Activated CD4-positive, alpha-beta T cell treated with anti-CD3 and anti-CD28 coated beads, Interleukin-2, amount 10 ng/mL, durations not matched to agents 7 days and 5 days (primary cell): ENCODE data around the gene SDCCAG8. TPM values are rescaled to one million over a fixed set of nuclear protein-coding genes. Genes with fewer than 3 reads are reported as not detected.

Source experiments
- CTCF ChIA-PET: fragments of 350-600 bp; sonication (Branson Sonifier 250); formaldehyde crosslinking; loops from one replicate; lab custom pipeline; 2021; ENCODE audit warnings: antibody characterized with exemption; lab: Charles Lee
- POLR2A ChIA-PET: fragments of 350-600 bp; sonication (Branson Sonifier 250); formaldehyde crosslinking; loops from one replicate; lab custom pipeline; 2021; ENCODE audit warnings: antibody characterized with exemption; lab: Charles Lee
- DNase-seq: peaks from one replicate; pipeline ENCODE4 v3.0.0-alpha.2; 2020
- H3K27ac Mint-ChIP-seq: one replicate; pipeline ENCODE4 v1.8.0; 2021; ENCODE audit warnings: mild to moderate bottlenecking, moderate library complexity, mixed read lengths
- H3K27me3 Mint-ChIP-seq: one replicate; pipeline ENCODE4 v1.8.0; 2021; ENCODE audit warnings: mixed read lengths
- H3K36me3 Mint-ChIP-seq: one replicate; pipeline ENCODE4 v1.8.0; 2021; ENCODE audit warnings: low read depth, mixed read lengths
- H3K4me1 Mint-ChIP-seq: one replicate; pipeline ENCODE4 v1.8.0; 2021; ENCODE audit warnings: mixed read lengths
- H3K4me3 Mint-ChIP-seq: one replicate; pipeline ENCODE4 v1.8.0; 2021; ENCODE audit warnings: mild to moderate bottlenecking, moderate library complexity, mixed read lengths
- H3K9me3 Mint-ChIP-seq: one replicate; pipeline ENCODE4 v1.8.0; 2021; ENCODE audit warnings: mixed read lengths
- total RNA-seq, 2 experiments: library from RNA; stranded (reverse); gene quantifications; one replicate each; pipeline ENCODE4 v1.2.3, GENCODE V29; 2021

Gene SDCCAG8
- total RNA-seq, 2 experiments from 2014 or later = 23.8 to 26.4 TPM

DNA sequence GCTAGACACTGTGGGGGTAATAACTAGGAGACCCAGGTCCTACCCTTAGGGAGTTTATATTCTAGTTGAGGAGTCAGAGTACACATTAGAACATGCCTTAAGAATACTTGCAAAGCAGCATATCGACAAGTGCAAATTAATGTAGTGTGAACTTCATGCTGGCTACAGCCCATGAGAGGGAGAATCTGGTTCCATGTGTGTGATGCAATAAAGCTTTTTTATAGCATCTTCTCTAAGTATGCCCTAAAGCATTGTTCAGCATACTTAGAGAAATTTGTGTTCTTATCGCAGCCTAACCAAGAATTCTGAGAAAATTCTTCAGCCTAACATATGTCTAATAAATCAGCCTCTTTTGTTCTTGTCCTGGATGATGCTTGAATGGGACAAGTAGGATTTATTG lies 95.5 kb downstream of the SDCCAG8 start:
- Mint-ChIP-seq H3K4me1 (peaks cover 21% of the 10 kb centered on the region), H3K4me3 (no peak overlapping the region), H3K36me3 (peaks cover 13% of the 10 kb centered on the region), H3K9me3 (no peaks in the 10 kb centered on the region), H3K27me3 (no peaks in the 10 kb centered on the region), H3K27ac (no peak overlapping the region)
- ChIA-PET CTCF (no interaction called here), POLR2A (no interaction called here)
- no peak for DNase-seq

DNA sequence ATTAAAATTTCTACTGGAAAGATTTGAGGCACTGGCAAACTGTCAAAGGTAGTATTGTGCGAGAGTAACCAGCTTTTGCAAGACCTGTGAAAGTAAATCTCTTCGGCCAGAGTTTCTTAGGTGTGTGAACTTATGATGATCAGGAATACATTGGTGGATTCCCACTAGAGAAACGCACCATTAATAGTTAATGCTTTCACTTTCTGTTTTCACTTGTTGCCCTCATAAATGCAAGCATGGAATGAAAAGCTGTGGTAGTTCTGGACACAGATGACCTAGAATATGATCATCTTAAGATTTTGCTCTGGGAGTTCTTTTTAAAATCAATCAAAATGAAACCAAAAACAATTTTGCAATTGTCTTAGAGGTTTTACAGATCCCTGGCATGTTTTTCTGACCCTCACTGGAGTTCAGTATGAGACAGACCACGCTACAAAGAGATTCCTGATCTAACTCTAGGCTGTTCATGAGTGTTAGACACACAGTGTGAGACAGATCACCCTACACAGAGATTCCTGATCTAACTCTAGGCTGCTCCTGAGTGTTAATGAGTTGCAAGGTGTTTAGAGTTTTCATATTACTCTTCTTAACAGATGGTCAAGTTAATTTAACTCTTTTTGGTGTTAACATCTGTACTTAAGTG lies 98.8 kb downstream of the SDCCAG8 start:
- Mint-ChIP-seq H3K4me3 (peak overlapping the region; percentile 60), H3K36me3 (peaks cover 11% of the 10 kb centered on the region), H3K4me1 (peaks cover 21% of the 10 kb centered on the region), H3K27me3 (no peaks in the 10 kb centered on the region), H3K9me3 (peaks cover 3% of the 10 kb centered on the region), H3K27ac (peak overlapping the region; percentile 75)
- ChIA-PET CTCF (interaction anchor here (0.9 kb wide), 1 partner anchor 888 kb away, joined by 3 read pairs; no protein-coding TSS in a partner anchor), POLR2A (no interaction called here)
- no peak for DNase-seq

DNA sequence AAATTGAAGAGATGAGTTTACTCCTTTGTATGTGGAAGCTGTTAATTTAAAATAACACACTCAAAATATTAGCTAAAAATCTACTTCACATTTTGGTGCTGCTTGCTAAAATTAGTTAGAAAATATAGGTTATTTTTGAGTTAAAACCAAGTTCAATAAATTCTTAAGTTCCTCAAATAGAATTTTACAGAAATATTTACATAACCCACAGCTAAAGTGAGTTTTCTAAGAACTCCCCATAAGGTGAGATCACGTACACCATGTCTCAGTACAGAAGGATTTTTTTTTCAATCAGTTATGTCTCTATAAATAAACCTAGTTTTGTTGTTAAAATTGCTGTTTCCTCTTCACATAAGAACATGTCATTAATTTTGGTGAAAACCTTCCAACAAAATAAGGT lies 108.0 kb downstream of the SDCCAG8 start:
- Mint-ChIP-seq H3K4me1 (no peaks in the 10 kb centered on the region), H3K36me3 (peaks cover 12% of the 10 kb centered on the region), H3K9me3 (no peaks in the 10 kb centered on the region), H3K4me3 (no peak overlapping the region), H3K27ac (no peak overlapping the region), H3K27me3 (no peaks in the 10 kb centered on the region)
- ChIA-PET CTCF (no interaction called here), POLR2A (no interaction called here)
- DNase-seq = no peak

DNA sequence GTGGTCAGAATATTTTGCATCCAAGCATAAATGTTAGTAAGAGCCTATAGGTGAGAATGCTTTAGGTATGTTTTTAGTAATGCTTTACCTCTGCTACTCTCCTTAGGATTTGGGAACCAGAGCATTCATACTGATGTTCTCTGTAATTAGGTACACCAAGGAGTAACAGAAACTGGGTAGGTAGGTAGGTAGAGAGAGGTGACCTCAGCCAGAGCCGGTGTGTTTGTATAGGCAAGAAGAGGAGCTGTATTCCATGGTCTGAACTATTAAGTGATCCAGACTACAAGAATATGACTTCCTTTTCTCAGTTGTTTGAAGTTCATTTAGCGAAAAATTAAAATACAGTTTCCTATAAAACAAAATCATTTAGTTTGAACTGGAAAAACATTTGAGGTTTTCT lies 108.5 kb downstream of the SDCCAG8 start:
- H3K9me3 Mint-ChIP-seq = peaks cover 4% of the 10 kb centered on the region
- no peak for DNase-seq
- ChIA-PET POLR2A (no interaction called here), CTCF (no interaction called here)
- H3K4me3 Mint-ChIP-seq = no peak overlapping the region
- no peaks in the 10 kb centered on the region for H3K4me1 Mint-ChIP-seq
- no peaks in the 10 kb centered on the region for H3K27me3 Mint-ChIP-seq
- H3K36me3 Mint-ChIP-seq = peaks cover 12% of the 10 kb centered on the region
- H3K27ac Mint-ChIP-seq = no peak overlapping the region

DNA sequence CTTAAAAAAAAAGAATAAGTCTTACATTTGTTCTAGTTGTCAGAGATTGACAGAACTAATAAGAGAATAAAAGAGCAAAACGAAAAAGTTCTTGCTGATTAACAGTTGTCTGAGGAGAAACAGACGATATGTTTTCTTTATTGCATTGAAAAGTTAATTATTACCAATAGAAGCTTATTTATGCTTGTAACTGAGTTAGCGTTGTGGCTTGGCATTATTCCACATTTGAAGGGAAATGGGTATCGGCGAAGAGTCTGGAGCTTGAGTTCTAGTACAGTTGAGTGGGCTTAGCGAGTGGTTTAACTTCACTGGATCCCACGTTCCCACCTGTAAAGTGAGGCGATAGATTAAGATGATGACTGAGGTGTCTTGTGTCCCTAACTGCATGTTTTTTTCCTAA lies 109.0 kb downstream of the SDCCAG8 start:
- ChIA-PET POLR2A (no interaction called here), CTCF (no interaction called here)
- Mint-ChIP-seq H3K36me3 (peaks cover 14% of the 10 kb centered on the region), H3K9me3 (peaks cover 5% of the 10 kb centered on the region), H3K27me3 (no peaks in the 10 kb centered on the region), H3K4me3 (no peak overlapping the region), H3K27ac (no peak overlapping the region), H3K4me1 (no peaks in the 10 kb centered on the region)
- no peak for DNase-seq

DNA sequence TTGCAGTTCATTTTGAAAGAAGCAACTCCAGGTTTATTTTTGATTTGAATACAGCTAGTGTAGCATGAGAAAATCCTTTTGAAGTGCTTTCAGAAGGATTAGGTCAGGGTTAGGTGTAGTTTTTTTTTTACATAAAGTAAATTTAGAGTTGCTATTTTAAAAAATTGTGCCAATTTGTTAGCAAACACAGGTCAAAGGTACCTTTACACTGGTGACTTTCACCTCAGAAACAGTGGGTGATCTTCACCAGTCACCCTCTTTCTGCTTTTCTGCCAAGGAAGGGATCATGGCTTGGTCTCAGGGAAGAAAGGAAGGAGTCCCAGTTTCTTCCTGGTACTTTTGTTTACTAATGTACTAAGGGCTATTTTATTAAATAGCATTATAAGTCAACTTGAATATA lies 111.5 kb downstream of the SDCCAG8 start:
- H3K4me1 Mint-ChIP-seq = no peaks in the 10 kb centered on the region
- H3K9me3 Mint-ChIP-seq = peaks cover 7% of the 10 kb centered on the region
- CTCF ChIA-PET = no interaction called here
- H3K4me3 Mint-ChIP-seq = no peak overlapping the region
- no peaks in the 10 kb centered on the region for H3K27me3 Mint-ChIP-seq
- H3K27ac Mint-ChIP-seq = no peak overlapping the region
- peaks cover 6% of the 10 kb centered on the region for H3K36me3 Mint-ChIP-seq
- DNase-seq = no peak
- POLR2A ChIA-PET = no interaction called here

DNA sequence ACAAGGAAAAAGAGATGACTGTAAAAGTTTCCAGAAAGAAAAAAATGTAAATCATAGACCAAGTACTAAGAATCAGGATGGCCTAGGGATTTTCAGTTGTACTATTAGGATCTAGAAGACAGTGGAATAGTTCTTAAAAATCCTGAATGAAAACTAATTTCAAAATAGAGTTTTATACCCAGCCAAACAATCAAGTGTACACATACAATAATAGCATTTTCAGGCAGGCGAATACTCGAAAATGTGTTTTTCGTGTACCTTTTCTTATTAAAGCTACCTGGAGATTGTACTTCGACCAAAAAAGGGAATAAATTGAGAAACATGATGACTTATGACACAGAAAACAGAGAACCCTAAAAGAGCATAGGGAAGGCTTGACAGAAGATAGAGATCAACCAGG lies 118.6 kb downstream of the SDCCAG8 start:
- DNase-seq = no peak
- Mint-ChIP-seq H3K4me3 (no peak overlapping the region), H3K27ac (no peak overlapping the region), H3K27me3 (no peaks in the 10 kb centered on the region), H3K9me3 (peaks cover 10% of the 10 kb centered on the region), H3K36me3 (peaks cover 11% of the 10 kb centered on the region), H3K4me1 (no peaks in the 10 kb centered on the region)
- CTCF ChIA-PET = interaction anchor here (0.6 to 1.5 kb wide), 2 partner anchors 12 to 968 kb away, joined by 3 to 4 read pairs; no protein-coding TSS in a partner anchor
- POLR2A ChIA-PET = no interaction called here

DNA sequence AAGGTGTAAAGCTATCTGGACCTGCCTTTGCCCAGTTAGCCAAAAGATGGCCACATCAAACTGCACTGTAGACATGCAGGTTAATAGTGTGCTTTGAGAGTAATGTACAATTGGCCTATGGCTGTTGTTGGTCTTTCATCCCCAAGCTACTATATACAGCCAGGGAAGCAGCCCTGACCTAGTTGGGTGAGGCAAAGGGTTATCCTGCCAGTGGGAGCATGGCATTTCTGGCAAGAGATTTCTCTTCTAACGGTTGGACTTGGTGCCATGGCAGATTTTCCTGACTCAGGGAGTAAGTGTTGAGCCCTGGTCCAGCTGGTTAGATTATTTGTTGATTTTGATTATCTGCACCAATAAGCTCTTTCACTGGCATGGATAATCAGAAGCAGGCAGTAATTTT lies 119.8 kb downstream of the SDCCAG8 start:
- Mint-ChIP-seq H3K27ac (no peak overlapping the region), H3K9me3 (peaks cover 10% of the 10 kb centered on the region), H3K27me3 (no peaks in the 10 kb centered on the region), H3K4me3 (no peak overlapping the region), H3K4me1 (no peaks in the 10 kb centered on the region), H3K36me3 (peaks cover 12% of the 10 kb centered on the region)
- ChIA-PET CTCF (interaction anchor here (1.5 kb wide), 1 partner anchor 11 kb away, joined by 4 read pairs; no protein-coding TSS in a partner anchor), POLR2A (no interaction called here)
- DNase-seq = no peak

DNA sequence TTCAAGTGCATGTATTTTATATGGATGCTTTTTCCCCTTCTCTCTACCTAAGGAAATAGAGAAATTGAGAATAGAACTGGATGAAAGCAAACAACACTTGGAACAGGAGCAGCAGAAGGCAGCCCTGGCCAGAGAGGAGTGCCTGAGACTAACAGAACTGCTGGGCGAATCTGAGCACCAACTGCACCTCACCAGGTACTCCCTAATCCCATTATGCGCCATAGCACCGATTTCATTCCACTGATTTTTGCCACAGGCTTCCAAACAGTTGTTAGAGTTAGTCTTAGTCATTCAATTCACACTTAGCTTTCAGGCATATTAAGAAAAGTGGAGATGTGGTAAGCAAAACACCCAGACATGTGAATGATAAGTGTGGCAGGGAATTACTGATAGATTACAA lies 122.8 kb downstream of the SDCCAG8 start:
- DNase-seq = no peak
- CTCF ChIA-PET = no interaction called here
- H3K27ac Mint-ChIP-seq = no peak overlapping the region
- no peaks in the 10 kb centered on the region for H3K27me3 Mint-ChIP-seq
- H3K4me1 Mint-ChIP-seq = no peaks in the 10 kb centered on the region
- peaks cover 17% of the 10 kb centered on the region for H3K36me3 Mint-ChIP-seq
- no peak overlapping the region for H3K4me3 Mint-ChIP-seq
- H3K9me3 Mint-ChIP-seq = peaks cover 3% of the 10 kb centered on the region
- POLR2A ChIA-PET = no interaction called here

DNA sequence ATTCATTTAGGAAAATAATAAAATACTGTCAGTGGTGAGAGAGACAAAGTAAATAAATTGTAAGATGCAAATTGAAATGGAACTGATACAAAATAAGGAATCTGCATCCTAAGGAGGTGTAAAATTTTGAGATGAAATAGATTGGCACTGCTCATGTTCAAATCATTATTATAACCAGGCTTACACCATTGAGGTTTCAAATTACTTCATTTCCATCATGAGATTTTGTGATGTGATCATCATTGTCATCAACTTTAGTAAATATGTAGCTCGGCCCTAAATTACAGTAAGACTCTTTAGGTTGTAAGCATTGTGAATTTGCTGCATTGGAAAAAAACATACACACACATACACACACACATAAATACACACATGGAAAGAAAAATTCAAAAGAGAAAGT lies 123.4 kb downstream of the SDCCAG8 start:
- Mint-ChIP-seq H3K27ac (no peak overlapping the region), H3K4me3 (no peak overlapping the region)
- CTCF ChIA-PET = no interaction called here

DNA sequence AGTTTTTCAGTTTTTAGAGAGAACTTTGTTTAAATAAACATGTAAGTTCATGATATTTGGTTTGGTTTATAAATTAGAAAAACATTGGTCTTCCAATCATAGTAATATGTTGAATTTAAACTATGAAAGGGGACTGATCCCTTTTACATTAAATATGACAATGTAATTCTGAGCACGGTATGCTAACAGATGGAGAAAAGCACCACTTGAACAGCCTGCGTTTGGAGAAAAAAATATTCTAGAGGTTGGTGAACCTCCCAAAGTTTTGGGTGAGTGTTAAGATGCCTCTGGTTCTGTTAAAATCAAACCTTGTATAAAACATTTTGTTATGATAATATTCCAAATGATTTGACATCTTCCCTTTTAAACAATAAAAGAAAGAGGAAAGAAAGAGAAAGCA lies 123.9 kb downstream of the SDCCAG8 start:
- Mint-ChIP-seq H3K27me3 (no peaks in the 10 kb centered on the region), H3K36me3 (peaks cover 17% of the 10 kb centered on the region), H3K4me3 (no peak overlapping the region), H3K4me1 (no peaks in the 10 kb centered on the region), H3K27ac (no peak overlapping the region), H3K9me3 (no peaks in the 10 kb centered on the region)
- ChIA-PET POLR2A (no interaction called here), CTCF (no interaction called here)
- DNase-seq = no peak

More for the DNA sequence above, 123.4 kb downstream of the SDCCAG8 start:
- POLR2A ChIA-PET = no interaction called here
- DNase-seq = no peak
- Mint-ChIP-seq H3K36me3 (peaks cover 19% of the 10 kb centered on the region), H3K9me3 (peaks cover 3% of the 10 kb centered on the region), H3K4me1 (no peaks in the 10 kb centered on the region), H3K27me3 (no peaks in the 10 kb centered on the region)

DNA sequence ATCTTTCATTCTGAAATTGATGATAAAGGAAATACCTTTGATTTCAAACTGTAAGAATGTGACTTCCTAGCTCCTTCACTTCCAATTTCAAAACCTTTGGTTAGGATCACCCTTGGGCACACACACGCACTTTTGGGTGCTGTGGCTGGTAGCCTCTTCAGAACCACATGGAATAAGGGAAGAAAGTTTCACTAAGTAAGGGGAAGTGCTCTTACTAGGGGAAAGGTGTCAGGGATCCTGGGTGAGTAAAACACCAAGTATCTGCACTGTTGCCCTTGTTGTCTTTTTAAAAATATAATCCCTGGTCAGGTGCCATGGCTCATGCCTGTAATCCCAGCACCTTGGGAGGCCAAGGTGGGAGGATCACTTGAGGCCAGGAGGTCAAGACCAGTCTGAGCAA lies 132.4 kb downstream of the SDCCAG8 start:
- Mint-ChIP-seq H3K4me3 (no peak overlapping the region), H3K9me3 (no peaks in the 10 kb centered on the region), H3K27me3 (no peaks in the 10 kb centered on the region), H3K4me1 (peaks cover 9% of the 10 kb centered on the region), H3K36me3 (peaks cover 4% of the 10 kb centered on the region), H3K27ac (no peak overlapping the region)
- ChIA-PET CTCF (no interaction called here), POLR2A (no interaction called here)
- no peak for DNase-seq

DNA sequence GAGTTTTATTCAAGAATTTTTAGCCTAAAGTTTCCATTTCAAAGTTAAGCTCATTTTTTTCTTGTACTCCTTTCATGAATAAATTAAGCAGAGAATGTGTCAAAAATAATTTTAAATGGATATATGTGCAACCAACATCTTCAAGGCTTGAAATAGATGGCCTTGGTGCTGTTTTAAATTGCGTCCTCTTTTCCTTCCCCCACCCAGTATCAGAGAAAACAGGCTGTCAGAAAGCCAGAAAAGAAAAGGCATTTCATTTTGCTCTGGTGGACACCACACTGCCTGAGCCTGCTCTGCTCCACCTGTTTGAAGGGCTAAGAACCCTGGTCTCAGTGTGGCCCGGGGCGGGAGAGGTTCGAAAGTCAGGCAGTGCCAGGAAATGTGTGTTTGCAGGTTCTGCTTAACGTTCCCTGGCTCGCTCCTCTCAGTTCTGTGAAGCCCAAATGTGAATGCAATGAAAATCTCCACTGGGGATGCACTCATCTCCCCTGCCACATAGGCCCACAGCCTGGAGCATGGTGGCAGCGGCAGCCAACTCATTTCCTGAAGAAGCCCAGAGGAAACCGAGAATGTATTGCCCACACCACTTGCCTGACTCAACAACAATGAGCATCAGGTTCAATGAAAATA lies 134.4 kb downstream of the SDCCAG8 start:
- Mint-ChIP-seq H3K9me3 (no peaks in the 10 kb centered on the region), H3K4me1 (peaks cover 9% of the 10 kb centered on the region), H3K4me3 (no peak overlapping the region), H3K27ac (no peak overlapping the region), H3K36me3 (peaks cover 2% of the 10 kb centered on the region), H3K27me3 (no peaks in the 10 kb centered on the region)
- no peak for DNase-seq
- CTCF ChIA-PET = no interaction called here
- POLR2A ChIA-PET = no interaction called here
